D721Med (cell line): ENCODE measurements around the gene AFF2.

Experiments used
- DNase-seq: peaks from one replicate; pipeline ENCODE4 v3.0.0; 2011; ENCODE audit warnings: low spot score; ENCODE audit not compliant: insufficient read length
- FAIRE-seq: peaks from 2 replicates; lab custom pipeline; 2011; peaks lifted over from hg19 to GRCh38; lab: Jason Lieb, UNC
- TF ChIP-seq, protein P1 (sequence below): IDR thresholded peaks from 2 replicates; pipeline ENCODE4 v1.5.1; 2012; ENCODE audit warnings: mild to moderate bottlenecking, control low read depth; ENCODE audit not compliant: insufficient read depth; ENCODE audit errors: missing control alignments

The AFF2 gene

DNA sequence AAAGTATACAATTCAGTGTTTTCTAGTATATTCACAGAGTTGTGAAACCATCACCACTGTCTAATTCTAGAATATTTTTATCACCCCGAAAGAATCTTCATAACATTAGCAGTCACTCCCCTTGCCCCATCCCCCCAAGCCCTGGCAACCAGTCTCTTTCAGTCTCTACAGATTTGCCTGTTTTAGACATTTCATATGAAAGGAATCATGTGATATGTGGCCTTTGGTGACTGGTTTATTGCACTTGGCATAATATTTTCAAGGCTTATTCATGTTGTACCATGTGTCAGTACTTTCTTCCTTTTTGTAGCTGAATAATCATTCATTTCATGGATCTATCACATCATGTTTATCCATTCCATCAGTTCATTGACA is 371.7 kb downstream of the AFF2 start:
- DNase-seq (no peak), FAIRE-seq (no peak)
- TF ChIP-seq, protein P1, sequence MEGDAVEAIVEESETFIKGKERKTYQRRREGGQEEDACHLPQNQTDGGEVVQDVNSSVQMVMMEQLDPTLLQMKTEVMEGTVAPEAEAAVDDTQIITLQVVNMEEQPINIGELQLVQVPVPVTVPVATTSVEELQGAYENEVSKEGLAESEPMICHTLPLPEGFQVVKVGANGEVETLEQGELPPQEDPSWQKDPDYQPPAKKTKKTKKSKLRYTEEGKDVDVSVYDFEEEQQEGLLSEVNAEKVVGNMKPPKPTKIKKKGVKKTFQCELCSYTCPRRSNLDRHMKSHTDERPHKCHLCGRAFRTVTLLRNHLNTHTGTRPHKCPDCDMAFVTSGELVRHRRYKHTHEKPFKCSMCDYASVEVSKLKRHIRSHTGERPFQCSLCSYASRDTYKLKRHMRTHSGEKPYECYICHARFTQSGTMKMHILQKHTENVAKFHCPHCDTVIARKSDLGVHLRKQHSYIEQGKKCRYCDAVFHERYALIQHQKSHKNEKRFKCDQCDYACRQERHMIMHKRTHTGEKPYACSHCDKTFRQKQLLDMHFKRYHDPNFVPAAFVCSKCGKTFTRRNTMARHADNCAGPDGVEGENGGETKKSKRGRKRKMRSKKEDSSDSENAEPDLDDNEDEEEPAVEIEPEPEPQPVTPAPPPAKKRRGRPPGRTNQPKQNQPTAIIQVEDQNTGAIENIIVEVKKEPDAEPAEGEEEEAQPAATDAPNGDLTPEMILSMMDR = no peak

DNA sequence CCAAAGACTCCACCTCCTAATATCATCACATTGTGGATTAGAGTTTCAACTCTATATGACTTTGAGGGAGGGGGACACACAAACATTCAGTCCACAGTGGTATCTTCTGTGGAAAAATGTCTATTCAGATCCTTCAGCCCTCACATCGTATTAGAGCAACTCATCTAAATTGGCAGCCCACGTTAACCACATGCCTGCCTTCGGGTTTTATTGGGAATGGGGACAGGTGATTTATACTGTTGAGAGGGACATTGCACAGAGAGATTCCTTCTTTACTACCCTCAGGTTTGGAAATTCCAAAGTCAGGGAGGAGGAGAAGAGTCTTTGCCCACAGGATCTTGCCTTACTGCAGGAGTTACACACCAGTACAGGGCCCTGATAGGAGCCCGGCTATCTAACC is 372.5 kb downstream of the AFF2 start:
- TF ChIP-seq, protein P1 = no peak
- FAIRE-seq = no peak
- no peak for DNase-seq

DNA sequence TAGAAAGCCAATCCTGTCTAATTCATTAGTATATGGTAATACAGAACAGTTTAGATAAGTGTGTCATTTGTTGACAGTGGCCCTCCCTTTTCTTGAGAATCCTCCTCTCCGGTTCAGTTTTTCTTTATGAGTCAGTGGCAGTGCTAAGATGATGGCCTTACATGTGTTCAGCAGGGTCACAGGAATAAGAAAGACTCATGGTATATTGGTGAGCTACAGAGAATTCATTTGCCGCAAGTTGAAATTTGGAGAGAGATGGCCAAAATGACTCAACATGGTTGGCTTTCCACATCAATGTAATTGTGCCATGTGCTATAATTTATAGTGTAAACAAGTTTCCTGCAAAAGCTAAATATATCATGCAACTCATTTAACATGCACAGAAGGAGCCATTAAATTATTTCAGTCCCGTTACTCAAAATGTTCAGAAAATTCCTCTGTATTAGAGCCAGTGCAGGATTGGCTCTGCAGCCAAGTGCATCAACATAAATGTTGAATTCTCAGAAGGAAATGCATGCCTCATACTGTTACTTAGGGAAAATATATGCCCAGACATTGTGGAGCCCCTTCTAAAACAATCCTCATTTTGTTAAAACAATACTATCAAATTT is 374.3 kb downstream of the AFF2 start:
- TF ChIP-seq, protein P1 = no peak
- FAIRE-seq (no peak), DNase-seq (no peak)

DNA sequence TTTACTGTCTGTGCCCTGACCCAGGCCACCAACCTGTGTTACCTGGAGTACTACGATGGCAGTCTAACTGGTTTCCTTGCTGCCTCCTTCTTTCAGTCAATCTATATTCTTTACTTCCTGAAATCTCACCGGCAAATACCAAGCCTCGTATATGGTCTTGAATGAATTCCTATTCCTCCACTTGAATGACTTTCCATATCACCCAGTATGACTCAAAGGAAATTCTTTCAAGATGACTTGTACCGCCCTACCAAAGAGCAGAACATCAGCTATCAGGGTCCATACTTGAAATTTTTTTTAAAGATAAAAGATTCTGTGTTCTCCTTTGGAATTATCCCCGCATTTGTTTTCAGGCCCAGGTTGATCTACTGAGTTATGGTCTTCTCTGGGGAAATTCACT is 378.0 kb downstream of the AFF2 start:
- DNase-seq (no peak), FAIRE-seq (no peak)
- TF ChIP-seq, protein P1 = no peak

DNA sequence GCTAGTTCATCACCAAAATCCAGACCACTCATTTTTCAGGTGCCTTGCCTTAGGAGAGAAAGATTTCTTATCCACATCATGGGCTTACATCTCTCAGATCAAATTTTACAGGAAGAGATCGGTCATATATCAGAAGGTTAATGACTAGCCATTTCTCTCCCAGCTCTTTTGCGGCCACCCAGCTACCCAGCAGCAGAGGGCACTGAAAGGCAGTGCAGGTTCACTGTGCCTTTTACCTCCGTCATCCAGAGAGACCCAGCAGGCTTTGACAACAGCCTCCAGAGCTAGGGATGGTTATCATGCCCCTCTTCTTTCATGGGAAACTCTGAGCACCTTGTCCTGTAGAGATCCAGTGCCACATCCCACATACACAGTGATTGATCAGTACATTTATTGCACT is 384.8 kb downstream of the AFF2 start:
- FAIRE-seq (no peak), DNase-seq (no peak)
- TF ChIP-seq, protein P1 = no peak

DNA sequence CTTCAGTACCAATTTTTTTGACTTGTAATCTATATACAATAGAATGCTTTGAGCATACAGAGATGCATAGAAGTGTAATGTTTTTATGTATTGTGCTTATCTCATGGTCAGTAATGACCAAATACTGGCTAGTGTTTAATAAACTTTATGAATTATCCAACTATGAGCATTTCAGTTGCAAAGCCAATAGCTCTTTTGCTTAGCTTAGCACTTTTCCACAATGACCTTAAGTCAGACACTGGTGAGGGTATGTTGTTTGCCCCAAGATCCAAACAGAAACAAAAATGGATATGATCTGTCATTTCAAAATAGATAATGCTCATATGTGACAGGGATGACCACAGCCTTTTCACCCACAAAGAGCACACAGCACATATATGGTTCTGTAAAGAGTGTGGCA is 393.0 kb downstream of the AFF2 start:
- TF ChIP-seq, protein P1 = no peak
- FAIRE-seq (no peak), DNase-seq (no peak)

DNA sequence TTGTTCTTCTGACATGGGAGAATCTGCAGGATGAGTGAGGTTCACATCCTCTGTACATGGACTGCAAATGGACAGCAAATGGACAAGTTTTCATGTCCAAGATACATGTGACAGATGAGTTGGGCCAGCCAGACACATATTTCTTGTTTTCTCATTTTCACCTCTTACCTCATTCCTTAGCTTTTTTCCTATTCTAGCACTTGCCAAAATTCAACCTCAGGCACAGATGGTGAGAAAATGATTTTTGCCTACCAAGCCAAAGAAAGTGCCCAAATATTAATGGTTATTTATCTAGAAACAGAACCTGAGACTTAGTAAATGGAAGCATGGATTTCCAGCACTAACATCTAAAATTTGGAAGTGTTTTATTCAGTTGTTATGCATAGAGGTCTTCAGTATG is 402.2 kb downstream of the AFF2 start:
- FAIRE-seq (no peak), DNase-seq (no peak)
- TF ChIP-seq, protein P1 = no peak
